ENCODE results near the gene SFXN3. TPM values are rescaled to one million over a fixed set of nuclear protein-coding genes. Genes with fewer than 3 reads are reported as not detected.
"Not testable (repeated sequence)": the region's sequence is repeated elsewhere in the genome, so short reads cannot be mapped to it uniquely, and the experiment has no call there.

Gene SFXN3
- total and polyA plus RNA-seq, 7 donors, result 9.5 to 57.1 (median 17.5) TPM

- Histone ChIP-seq H3K36me3 (peaks cover 16 to 24% (median 22%) of the 10 kb centered on the region in 4 donors), H3K4me1 (peaks cover 0 to 28% (median 20%) of the 10 kb centered on the region in 4 donors), H3K27ac (peak overlapping the region; percentile 91 to 98 (median 96)), H3K4me3 (peak overlapping the region; percentile 66 to 85 (median 76)), H3K9me3 (no peaks in the 10 kb centered on the region), H3K27me3 (peaks cover 0 to 10% (median 0%) of the 10 kb centered on the region in 3 donors)
- DNase-seq, result peak; percentile 90
- 0 to 1% methylated on average over 47 of the region's 47 CpGs for whole genome bisulfite sequencing, 2 donors
- intact Hi-C loops (cut with DNase I), result loop anchor here (5.0 to 10.0 kb wide), 2 partner anchors 35 to 323 kb away; partner anchors contain the start of gene BTRC
- TF ChIP-seq POLR2AphosphoS5 (IDR thresholded peaks at IDR 0.05), result peak; percentile 67 to 87 (median 76)
- TF ChIP-seq CTCF (IDR thresholded peaks at IDR 0.05), result no peak
- peak in 1 of 2 donors; percentile 46 for TF ChIP-seq POLR2A (IDR thresholded peaks at IDR 0.05)
Measured at GRCh38 chr10:101031796-101032636, 982 bp downstream of the SFXN3 start.

GRCh38 chr10:101032637-101033224 is 1.7 kb downstream of the SFXN3 start:
- TF ChIP-seq EP300 (IDR thresholded peaks at IDR 0.05) (no peak), POLR2A (IDR thresholded peaks at IDR 0.05) (no peak), POLR2AphosphoS5 (IDR thresholded peaks at IDR 0.05) (peak in 1 of 4 donors; percentile 45), CTCF (IDR thresholded peaks at IDR 0.05) (no peak)
- Histone ChIP-seq H3K4me3 (peak overlapping the region; percentile 66 to 85 (median 76)), H3K27me3 (peaks cover 0 to 10% (median 0%) of the 10 kb centered on the region in 3 donors), H3K36me3 (peaks cover 18 to 31% (median 29%) of the 10 kb centered on the region in 4 donors), H3K9me3 (no peaks in the 10 kb centered on the region), H3K27ac (peak overlapping the region; percentile 91 to 98 (median 96)), H3K4me1 (peaks cover 0 to 28% (median 20%) of the 10 kb centered on the region in 4 donors)
- peak; percentile 88 for DNase-seq
- 12 to 16% methylated on average over 6 of the region's 6 CpGs for WGBS, 2 donors
- intact Hi-C loops (cut with DNase I), result loop anchor here (5.0 to 10.0 kb wide), 2 partner anchors 35 to 322 kb away; partner anchors contain the start of gene BTRC

GRCh38 chr10:101033276-101033675 is 2.2 kb downstream of the SFXN3 start:
- Histone ChIP-seq H3K9me3 (no peaks in the 10 kb centered on the region), H3K27me3 (peaks cover 0 to 10% (median 0%) of the 10 kb centered on the region in 3 donors), H3K27ac (peak overlapping the region; percentile 91 to 98 (median 96)), H3K4me1 (peaks cover 0 to 28% (median 20%) of the 10 kb centered on the region in 4 donors), H3K4me3 (peak overlapping the region in 3 of 4 donors; percentile 66 to 79 (median 72)), H3K36me3 (peaks cover 18 to 37% (median 34%) of the 10 kb centered on the region in 4 donors)
- no peak for DNase-seq
- intact Hi-C loops (cut with DNase I), result loop anchor here (5.0 to 10.0 kb wide), 2 partner anchors 34 to 322 kb away; partner anchors contain the start of gene BTRC
- TF ChIP-seq POLR2A (IDR thresholded peaks at IDR 0.05) (no peak), EP300 (IDR thresholded peaks at IDR 0.05) (no peak), CTCF (IDR thresholded peaks at IDR 0.05) (no peak), POLR2AphosphoS5 (IDR thresholded peaks at IDR 0.05) (no peak)
- 74% methylated on average over 3 of the region's 3 CpGs for WGBS, 2 donors

GRCh38 chr10:101034404-101034803 is 3.4 kb downstream of the SFXN3 start:
- not testable (repeated sequence) for H3K27me3 ChIP-seq, DNase-seq, H3K4me3 ChIP-seq, H3K9me3 ChIP-seq, H3K27ac ChIP-seq
- intact Hi-C loops (cut with DNase I), result loop anchor here (5.0 to 10.0 kb wide), 2 partner anchors 33 to 320 kb away; partner anchors contain the start of gene BTRC
- 88 to 94% methylated on average over 4 of the region's 4 CpGs for WGBS, 2 donors
- Histone ChIP-seq H3K36me3 (peaks cover 18 to 47% (median 36%) of the 10 kb centered on the region in 4 donors), H3K4me1 (peaks cover 0 to 28% (median 20%) of the 10 kb centered on the region in 4 donors)

Measured in sigmoid colon (tissue), 7 donors.